SHP77 (cell line): ENCODE results near the gene BIN1.

Experiments
- DNase-seq, 2 experiments: peaks; one replicate each; lab custom pipeline; 2025; lab: John Stamatoyannopoulos, UW

Gene BIN1

DNA sequence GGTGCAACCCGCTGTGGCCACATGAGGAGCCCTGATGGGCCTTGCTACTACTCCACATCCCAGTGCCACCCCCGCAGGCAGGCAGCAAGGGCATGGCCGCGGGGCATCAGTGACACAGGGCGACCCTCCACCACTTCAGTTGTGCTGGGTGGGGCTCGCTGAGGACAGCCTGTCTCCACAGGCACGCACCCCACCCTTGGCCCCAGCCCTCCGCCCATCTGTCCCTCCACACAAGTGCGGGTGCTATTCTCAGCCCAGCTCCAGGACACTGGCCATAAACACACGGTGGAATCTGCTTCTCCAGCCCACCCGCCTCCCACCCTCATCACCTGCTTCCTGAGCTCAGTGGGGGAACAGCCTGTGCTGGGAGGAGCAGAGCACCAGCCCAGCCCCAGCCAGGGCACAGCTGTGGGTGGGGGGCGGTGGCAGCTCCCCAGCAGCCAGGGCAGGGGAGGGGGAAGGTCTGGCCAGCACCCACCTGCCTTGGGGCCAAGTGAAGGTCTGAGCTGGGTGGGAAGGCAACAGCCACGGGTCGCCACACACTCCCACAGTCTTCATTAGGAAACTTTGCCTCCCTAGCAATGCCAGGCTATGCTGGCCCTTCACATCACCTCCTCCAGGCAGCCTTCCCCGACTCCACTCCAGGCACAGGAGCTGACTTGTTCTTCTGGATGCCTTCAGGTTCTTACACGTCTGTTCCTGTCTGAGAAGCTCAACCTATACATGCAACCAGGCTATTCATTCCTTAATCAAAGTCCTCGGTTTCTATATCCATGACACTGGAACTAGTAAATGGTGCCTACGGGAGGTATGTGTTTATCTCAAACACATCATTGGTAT, 16.5 kb downstream of the BIN1 start:
- no peak for DNase-seq

DNA sequence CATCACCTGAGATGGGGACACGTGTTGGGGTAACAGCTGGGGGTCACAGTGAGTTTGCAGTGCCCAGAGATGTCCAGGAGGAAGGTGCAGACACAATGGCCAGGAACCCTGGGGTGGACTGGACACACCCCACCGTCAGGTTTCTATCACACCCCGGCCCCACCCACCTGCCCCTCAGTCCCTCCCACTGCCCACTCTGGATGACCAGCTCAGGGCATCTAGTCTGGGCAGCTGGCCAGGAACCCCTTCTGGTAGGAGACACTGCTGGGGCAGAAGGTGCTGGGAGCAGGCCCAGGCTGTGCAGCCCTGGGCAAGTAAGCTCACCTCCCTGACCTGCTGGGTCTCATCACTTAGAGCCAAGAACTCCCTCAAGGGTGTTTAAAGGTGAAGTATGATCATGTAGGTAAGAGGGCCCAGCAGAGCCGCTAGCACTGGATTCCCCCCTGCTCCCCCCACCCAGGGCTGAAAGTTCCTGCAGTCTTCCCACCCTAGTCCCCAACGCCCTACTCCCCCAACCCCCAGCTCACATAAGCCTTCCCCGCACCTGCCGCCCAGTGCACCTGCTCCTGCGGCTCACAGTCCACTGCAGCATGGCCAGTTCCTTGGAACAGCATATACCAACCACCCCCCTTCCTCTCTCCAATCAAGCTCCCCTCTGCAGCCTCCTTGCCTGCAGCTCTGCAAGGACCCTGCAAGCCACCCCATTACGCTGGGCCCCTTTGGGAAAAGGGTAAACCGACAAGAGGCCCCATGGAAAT, 17.3 kb downstream of the BIN1 start:
- DNase-seq: peak in 1 of 2 experiments; percentile 34

DNA sequence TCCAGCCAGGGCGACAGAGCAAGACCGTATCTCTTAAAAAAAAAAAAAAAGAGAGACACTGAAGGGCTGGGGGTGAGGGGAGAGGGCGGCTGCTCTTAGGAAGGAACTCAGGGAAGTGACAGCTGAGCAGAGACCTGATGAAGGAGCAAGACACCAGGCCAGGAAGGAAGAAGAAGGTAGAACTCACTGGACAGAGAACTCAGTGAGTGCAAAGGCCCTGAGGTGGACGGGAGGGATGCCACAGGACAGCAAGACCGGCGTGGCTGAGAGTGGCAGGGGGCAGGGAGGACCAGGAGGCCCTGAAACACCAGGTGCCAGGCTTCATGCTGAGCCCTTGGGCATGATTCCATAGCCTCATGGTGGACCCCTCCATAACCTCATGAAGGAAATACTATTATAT, 18.2 kb downstream of the BIN1 start:
- no peak for DNase-seq

DNA sequence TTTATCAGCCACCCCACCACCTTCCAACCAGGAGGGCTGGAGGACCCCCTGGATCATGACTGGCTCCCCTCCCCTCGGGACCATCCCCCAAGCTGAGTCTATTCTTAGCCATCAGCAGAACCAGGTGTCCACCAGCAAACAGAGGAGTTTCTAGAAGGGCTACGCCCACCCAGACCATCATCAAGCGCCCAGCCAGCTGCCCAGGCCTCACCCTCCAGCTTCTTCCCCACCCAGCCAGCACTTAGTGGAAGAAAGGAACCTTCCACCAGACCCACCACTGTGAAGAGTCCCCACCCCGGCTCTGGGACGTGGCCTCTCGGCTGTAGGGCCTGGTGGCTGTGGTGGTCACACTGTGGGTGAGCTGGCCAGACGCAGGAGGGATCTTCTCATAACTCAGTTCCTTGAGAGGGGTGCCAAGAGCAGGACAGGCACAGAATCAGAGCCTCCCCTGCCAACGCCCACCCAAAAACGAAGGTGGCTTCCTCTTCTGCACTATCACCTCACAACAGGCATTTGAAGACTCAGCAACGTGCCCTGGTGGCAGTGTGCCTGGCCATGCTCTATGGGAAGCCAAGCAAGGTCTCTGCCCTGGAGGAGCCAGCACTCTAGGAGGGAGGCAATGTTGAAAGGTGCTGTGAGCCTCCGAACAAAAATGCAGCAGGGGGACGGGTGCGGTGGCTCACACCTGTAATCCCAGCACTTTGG, 19.0 kb downstream of the BIN1 start:
- no peak for DNase-seq

DNA sequence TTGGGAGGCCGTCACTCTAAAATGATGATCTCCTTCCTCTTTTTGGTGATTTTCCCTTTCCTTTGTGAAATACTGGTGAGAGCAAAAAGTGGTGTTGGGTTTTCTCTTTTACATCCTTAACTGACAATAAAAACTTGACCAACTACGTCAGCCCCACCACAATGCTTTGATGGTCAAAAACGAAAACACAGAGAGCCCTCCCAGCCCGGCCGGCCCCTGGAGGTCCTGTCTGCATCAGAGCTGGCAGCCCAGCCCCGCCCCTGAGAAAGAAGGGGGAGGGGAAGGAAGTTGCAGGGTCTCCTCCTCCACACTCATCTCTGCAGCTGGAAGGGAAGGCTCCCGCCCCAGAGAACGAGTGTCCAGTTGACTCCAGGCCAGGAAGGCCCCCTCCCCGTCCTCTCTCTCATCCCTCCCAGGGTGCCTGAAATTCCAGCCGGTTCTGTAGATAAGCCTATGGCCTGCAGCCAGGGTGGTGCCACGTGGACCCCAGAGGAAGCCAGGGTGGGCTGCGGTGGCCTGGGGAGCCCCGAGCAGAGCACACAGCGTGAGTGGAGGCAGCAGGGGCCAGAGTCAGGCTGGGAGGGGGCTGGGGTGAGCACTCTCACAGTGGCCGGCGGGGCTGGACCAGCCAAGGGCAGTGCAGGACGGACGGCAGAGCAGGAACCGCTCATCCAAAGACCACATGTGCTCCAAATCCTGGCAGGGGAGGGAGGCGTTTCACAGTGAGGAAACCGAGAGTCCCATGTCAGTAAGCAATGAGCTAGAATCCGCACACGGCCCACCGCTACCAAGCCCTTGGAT, 19.8 kb downstream of the BIN1 start:
- no peak for DNase-seq

DNA sequence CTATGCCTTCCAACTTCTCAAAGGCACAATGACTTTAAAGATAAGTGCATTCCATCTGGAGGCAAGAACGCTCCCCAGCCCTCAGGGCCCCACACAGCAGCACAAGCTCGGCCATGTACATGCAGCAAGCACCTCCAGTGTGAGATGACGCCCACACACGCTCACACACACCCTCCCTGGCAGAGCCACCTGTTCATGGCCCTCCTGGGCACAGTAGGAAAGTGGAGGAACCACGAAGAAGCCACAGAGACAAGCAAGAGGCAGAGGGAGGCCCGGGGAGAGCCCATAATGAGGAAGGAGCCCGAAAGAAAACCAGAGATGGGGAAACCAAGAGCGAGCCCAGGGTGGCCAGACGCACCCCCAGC, 21.7 kb downstream of the BIN1 start:
- no peak for DNase-seq

DNA sequence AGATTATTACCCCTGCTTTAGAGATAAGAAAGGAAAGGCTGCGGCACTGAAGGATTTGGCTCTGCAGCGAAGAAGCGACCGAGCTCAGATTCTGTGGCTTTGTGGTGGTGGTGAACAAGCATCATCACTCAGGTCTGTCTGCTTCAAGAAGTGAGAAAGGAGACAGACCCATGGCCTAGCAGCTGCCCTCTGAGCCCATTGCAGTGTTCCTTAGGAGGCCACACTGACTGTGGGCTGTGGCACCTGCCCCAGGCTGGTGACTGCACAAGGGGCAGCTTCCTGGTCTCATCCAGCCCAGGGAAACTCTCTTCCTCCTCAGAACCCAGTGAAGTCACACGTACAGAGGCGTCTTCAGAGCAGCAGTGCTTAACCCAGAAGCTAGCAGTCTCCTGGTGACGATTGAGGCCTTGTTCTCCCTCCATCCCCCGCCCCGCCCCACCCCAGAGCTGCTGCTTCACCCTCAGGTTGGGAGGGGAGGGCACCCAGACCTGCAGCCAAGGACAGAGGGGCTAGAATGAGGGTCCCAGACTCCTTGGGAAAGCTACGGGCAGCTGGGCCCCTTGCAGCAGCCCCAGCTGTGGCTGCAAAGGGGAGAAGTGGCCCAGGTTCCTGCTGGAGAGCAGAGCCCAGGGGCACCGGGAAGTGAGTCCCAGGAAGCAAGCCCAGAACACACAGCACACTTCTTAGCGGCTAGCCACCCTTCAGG, 22.2 kb downstream of the BIN1 start:
- no peak for DNase-seq

DNA sequence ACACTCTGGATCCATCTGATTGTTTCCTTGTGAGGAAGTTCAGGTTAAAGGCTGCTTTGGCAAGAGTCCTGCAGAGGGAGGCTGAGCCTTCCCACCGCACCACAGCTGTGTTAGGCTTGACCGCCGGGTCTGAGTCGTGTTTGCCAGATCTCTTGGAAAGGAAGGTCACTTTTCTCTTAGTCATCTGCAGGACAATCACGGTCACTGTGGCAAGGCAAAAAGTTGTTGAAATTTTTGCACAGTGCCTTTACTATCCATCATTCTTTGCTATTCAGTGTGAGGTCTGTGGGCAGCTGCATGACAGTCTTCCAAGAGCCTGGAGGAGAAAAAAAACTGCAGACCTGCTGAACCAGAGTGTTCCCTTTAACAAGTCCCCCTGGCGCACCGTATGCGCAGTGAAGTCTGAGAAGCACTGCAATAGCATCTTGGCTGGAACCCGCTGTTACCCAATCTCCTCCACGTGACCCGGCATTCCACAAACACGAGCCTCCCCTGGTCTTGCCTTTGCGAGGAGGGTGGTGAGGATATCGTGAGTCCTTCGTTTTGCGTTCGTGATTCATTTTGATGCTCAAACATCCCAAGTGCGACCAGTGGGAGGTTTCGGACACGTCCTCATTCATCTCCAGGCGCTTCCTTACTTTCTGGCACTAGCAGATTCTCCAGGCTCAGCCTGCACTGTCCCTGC, 23.0 kb downstream of the BIN1 start:
- no peak for DNase-seq

DNA sequence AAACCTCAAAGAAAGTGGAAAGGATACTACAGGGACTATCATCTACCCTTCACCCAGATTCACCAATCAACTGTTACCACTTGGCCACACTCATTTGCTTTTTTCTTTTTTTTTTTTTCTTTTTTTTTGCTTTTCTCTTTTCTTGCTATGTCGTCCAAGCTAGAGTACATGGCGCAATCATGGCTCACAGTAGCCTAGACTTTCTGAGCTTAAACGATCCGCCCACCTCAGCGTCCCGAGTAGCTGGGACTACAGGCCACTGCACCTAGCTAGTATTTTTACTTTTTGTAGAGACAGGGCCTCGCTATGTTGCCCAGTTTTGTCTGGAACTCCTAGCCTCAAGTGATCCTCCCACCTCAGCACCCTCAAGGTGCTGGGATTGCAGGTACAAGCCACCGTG, 24.0 kb downstream of the BIN1 start:
- DNase-seq: no peak

DNA sequence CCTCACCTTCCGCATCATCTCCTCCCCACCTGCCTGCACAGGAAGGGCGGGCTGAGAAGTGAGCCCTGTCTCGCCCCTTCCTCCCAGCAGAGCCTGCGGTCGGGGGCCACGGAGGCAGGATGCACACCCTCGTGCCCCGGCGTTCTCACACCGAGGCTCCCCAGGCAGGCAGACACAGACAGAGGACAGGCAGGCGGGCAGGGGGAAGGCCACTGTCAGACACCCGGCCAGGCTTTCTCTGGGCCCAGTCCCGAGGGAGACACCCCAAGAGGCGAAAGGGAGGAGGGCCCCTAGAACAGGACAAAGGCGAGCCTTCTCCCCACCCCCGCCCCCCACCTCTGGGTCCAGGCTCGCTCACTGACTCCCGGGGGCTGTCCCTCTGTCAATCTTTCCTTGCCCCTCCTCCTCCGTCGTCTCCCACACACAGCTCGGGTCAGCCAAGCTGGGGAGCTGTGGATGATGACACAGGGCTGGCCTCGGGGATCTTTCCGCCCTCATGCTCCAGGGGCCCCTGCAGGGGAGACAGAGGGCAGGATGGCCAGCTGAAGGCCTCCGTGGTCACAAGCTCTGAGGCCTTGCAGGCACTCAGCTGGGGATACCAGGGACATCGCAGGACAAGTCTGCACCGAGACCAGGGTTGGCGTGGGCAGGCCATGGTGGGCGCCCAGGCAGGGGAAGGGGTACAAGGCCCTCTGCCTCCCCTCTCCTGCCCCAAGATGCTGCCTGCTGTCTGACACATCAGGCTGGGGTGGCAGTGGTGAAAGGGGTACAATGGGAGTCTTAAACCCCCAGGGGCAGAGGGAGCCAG, 24.9 kb downstream of the BIN1 start:
- DNase-seq: no peak

DNA sequence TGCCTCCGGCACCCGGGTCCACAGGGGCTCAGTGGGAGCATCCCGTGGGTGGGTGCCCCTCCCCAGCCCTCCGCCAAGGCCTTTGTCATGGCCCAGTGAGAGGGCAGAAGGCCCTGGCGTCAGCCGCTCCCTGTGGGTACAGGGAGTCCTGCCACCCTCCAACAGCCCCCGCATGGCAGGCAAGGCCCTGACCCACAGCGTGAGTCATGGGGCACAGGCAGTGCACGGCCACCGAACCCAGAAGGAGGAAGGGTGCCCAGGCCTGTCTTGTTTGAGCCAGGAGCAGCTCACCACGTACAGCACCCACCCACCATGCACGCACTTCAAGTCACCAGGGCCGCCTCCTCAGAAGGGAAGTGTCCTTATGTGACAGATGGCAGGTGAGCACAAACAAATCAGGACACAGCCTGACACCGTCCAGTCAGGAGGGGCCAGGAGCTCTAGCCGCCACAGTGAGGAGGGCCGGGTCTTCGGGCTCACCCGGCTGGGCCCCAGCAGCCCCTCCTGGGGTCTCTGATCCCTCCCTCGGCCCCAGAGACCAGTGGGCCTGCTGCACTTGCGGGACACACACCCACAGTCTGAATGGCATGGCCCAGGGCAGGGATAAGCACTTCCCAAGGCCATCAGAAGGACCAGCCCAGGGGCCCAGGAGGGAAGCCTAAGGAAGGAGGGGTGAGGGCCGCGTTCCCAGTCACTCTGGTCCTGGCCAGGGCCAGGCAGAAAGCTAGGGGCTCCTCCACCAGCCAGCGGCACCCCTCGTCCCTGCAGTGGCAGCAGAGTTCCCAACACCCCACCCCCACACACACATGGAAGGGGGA, 25.8 kb downstream of the BIN1 start:
- DNase-seq: no peak

DNA sequence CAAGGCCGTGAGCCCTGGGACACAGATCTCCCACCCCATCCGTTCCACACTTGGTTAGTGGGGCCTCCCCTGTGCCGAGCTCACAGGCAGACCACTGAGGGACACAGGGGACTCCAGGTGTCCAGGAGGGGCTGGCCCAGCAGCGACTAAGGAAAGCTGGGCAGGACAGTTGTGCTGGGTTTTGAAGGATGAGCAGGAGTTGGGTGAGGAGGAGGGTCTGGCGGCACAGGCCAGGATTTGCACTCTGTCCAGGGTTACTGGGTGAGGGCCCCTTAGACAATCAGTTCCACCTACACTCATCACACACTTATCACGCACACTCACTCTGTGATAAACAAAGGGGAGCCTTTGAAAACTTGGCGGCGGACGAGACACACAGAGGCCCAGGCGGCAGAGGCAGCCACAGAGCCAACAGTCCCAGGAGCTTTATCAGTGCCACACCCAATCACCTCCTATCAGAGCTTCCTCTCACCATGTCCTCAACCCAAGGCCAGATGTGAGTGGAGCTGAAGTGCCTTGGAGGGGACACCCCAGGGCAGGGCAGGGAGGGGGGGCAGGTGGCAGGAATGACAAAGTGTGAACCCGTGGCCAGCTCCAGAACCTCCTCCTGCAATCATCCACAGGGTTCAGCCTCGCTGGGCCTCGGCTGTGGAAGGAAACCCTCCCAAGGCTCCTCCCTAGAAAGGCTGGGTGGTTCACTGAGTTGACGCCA, 26.6 kb downstream of the BIN1 start:
- DNase-seq: no peak

DNA sequence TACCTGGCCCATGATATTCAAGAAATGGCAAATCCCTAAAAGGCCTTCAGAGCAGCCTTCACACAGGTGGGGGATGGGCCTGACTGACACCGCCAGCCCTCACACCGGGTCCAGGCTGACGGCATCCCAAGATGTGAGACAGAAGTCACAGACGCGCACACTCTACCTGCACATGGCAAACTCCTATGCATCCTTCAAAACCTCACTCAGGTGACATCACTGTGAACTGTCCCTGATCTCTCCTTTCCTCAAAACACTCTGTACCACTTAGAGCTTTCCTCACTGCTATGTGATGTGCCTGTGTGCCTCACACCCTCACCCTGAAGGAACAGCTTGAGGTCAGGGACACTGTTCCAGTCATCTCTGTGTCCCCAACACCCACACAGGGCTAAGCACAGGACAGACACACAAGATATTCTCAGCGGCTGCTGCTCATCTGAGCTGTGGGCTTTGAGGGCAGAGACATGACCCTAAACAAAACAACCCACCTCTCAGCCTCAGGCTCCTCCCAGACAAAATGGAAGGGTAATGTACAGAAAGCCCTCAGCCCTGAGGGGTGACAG, 27.5 kb downstream of the BIN1 start:
- no peak for DNase-seq

DNA sequence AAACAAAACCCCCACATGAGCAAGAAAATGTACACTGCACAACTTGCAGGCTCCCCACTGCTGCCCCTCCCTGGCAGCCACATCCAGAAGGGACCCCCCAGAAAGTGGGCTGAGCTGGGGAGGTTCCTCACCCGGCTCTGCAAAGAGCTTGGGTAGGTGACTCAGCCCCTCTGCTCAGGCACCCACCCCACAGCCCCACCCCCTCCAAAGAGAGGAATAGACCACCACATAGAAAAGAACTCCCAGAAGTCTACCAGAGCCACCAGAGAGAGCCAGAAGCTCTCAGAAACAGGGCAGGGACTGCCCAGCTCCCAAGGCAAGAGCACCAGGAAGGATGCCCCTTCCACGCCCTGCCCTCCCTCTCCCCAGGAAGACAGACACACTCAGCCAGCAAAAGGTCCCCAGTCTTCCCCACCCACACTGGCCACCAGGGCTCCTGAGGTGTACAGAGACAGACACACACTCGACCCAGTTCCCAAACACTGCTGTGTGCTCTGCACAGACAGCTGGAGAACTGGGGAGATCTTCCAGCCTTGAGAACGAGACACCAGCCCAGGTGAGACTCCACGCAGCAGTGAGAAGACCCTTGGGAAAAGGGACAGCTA, 28.2 kb downstream of the BIN1 start:
- no peak for DNase-seq

DNA sequence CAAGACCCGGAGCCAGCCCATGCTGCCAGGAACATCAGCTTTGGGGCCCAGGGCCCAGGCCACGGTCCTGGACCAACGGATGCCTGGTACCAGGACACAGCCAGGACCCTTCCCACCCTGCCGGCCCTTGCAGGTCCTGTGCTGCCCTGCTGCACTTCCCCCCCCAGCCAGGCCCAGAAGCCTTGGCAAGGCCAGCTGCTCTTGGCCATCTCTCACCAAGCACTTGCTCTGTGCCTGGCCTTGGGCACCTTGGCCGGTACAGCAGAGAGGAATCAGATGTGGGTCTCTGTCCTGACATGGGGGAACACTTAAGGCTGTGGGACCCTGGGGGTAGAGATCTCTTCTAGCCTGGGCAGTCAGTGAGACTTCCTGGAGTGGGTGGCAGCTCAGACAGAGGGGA, 28.9 kb downstream of the BIN1 start:
- DNase-seq: no peak

DNA sequence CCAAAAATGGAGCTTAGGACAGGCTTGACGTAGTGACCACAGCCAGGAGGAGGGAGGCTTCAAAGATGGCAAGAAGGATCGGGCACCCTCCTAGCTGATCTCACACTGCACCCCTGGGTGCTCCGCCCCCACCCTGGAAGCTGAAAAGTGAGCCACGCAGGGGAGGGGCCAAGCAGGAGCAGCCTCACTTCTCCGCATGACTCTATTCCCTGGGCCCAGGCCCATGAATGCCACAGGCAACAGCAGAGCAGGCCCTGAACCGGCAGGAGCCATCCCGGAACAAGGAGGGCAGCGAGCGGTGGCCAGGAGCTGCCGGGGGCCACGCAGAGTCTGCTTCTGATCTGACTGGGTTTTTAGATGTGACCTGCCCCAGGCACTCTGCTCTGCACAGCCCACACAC, 30.0 kb downstream of the BIN1 start:
- no peak for DNase-seq

DNA sequence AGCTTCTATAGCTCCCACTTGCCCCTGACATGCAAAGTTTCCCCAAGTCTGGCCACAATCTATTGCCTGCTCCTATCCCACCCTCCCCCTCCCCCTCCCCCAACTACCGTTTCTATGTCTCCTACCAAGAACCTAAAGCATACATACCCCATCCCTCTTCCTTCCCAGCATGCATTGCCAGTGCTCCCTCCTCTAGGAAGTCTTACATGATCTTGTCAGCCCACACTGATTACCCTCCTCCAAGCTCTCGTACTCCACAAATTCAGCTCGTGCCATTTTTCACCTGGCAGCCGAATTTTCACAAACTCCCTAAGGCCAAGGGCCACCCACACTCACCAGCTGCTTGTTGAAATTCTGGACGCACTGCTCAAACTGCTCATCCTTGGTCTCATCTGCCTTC, 30.7 kb downstream of the BIN1 start:
- no peak for DNase-seq

DNA sequence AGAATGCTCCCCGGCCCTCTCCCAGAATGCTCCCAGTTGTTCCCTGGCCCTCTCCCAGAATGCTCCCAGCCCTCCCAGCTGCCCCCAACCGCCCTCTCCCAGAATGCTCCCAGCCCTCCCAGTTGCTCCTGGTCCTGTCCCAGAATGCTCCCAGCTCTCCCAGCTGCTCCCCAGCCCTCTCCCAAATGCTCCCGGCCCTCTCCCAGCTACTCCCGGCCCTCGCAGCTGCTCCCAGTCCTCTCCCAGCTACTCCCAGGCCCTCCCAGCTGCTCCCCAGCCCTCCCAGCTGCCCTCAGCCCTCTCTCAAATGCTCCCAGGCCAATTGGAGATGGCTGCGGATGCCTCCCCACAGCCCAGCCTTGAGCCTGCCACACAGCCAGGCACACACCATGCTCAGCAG, 31.1 kb downstream of the BIN1 start:
- no peak for DNase-seq
